ENCODE results near the gene HDDC2. TPM values are rescaled to one million over a fixed set of nuclear protein-coding genes. Genes with fewer than 3 reads are reported as not detected.

Gene HDDC2
- total and polyA plus RNA-seq, 9 of the 15 experiments (the other 6 are each of a cell fraction or from before 2014, with no cell fraction given) = 194 to 632 (median 294) TPM

- TF ChIP-seq ZBTB34 (CRISPR knock-in tag; IDR thresholded peaks at IDR 0.05) = no peak
- TF ChIP-seq FOXO4 (CRISPR knock-in tag; IDR thresholded peaks at IDR 0.05) = no peak
Observed at GRCh38 chr6:125245109-125245508, 56.7 kb downstream of the HDDC2 start (continued).

DNA sequence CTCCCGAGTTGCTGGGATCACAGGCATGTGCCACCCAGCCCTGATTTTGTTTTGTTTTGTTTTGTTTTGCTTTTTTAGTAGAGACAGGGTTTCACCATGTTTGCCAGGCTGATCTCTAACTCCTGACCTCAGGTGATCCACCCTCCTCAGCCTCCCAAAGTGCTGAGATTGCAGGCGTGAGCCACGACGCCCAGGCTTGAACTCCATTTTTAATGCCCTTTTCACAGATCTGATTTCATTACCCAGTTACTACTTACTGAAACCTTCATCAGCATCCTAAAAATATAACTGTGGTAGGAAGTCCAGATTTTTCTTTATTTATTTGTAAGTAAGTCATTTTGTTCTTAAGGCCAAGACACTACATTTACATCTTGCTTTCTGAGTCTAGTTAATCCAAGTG lies 64.0 kb downstream of the HDDC2 start:
- Histone ChIP-seq H4K20me1 (replicated peaks; ENCODE audit: control insufficient read depth, insufficient read depth, low read length) (no peaks in the 10 kb centered on the region), H3K27me3 (ENCODE audit: control insufficient read depth in 2 of 2, insufficient read depth in 2 of 2, low read length in 2 of 2) (no peaks in the 10 kb centered on the region), H3K9me1 (ENCODE audit: control insufficient read depth, insufficient read depth, low read length) (no peaks in the 10 kb centered on the region), H3K4me1 (replicated peaks in 1 of 2; ENCODE audit: control insufficient read depth in 2 of 2, insufficient read depth in 2 of 2, low read length in 2 of 2) (no peaks in the 10 kb centered on the region; a peak in 1 of 5 replicates), H3K27ac (ENCODE audit: extremely low read depth, low read depth, low read length) (no peak overlapping the region), H3K36me3 (ENCODE audit: control insufficient read depth, insufficient read depth, low read length) (no peaks in the 10 kb centered on the region), H3K4me3 (no peak overlapping the region), H3K9ac (ENCODE audit: insufficient read depth in 1 of 2, low read depth in 2 of 2, low read length in 2 of 2) (no peak overlapping the region), H3K9me3 (replicated peaks; ENCODE audit: control insufficient read depth, insufficient read depth, low read depth, low read length) (no peaks in the 10 kb centered on the region), H3K79me2 (ENCODE audit: control insufficient read depth, insufficient read depth, low read length) (no peaks in the 10 kb centered on the region), H3K4me2 (ENCODE audit: insufficient read depth, low read length) (no peak overlapping the region), H2AFZ (ENCODE audit: low read depth, low read length) (no peak overlapping the region)
- ChIA-PET POLR2A (no interaction called here), CTCF (ENCODE audit: low intra/inter-chr PET ratio) (no interaction called here)
- no peak for DNase-seq (ENCODE audit: extremely low read depth in 1 of 4, low spot score in 3 of 4)
- BruUV-seq (replicated peaks) = no TSS peak
- no peak for ATAC-seq
- intact Hi-C loops (cut with micrococcal nuclease) = no loop called here
- no peak for FAIRE-seq
- WGBS (ENCODE audit: insufficient coverage, low coverage, missing lambda C conversion rate) = 73% methylated on average over 4 of the region's 4 CpGs
- in situ Hi-C loops (cut with MboI) = no loop called here
- TF ChIP-seq SMARCA4 (IDR thresholded peaks at IDR 0.05) = no peak
- TF ChIP-seq ZNF785 (CRISPR knock-in tag; IDR thresholded peaks at IDR 0.05) = no peak
- no peak for TF ChIP-seq OTX1 (CRISPR knock-in tag; IDR thresholded peaks at IDR 0.05)
- no peak for TF ChIP-seq SETDB1 (IDR thresholded peaks at IDR 0.05; ENCODE audit: low read length)
- no peak for TF ChIP-seq CBX8 (IDR thresholded peaks at IDR 0.05; ENCODE audit: borderline replicate concordance, extremely low read depth, low read depth, low read length, poor library complexity, severe bottlenecking)
- TF ChIP-seq XRCC5 (IDR thresholded peaks at IDR 0.05; ENCODE audit: low read depth, low read length) = no peak
- TF ChIP-seq EGR1 (conservative IDR thresholded peaks at IDR 0.05) = no peak
- no peak for TF ChIP-seq CSDE1 (IDR thresholded peaks at IDR 0.05)
- TF ChIP-seq, protein P1, sequence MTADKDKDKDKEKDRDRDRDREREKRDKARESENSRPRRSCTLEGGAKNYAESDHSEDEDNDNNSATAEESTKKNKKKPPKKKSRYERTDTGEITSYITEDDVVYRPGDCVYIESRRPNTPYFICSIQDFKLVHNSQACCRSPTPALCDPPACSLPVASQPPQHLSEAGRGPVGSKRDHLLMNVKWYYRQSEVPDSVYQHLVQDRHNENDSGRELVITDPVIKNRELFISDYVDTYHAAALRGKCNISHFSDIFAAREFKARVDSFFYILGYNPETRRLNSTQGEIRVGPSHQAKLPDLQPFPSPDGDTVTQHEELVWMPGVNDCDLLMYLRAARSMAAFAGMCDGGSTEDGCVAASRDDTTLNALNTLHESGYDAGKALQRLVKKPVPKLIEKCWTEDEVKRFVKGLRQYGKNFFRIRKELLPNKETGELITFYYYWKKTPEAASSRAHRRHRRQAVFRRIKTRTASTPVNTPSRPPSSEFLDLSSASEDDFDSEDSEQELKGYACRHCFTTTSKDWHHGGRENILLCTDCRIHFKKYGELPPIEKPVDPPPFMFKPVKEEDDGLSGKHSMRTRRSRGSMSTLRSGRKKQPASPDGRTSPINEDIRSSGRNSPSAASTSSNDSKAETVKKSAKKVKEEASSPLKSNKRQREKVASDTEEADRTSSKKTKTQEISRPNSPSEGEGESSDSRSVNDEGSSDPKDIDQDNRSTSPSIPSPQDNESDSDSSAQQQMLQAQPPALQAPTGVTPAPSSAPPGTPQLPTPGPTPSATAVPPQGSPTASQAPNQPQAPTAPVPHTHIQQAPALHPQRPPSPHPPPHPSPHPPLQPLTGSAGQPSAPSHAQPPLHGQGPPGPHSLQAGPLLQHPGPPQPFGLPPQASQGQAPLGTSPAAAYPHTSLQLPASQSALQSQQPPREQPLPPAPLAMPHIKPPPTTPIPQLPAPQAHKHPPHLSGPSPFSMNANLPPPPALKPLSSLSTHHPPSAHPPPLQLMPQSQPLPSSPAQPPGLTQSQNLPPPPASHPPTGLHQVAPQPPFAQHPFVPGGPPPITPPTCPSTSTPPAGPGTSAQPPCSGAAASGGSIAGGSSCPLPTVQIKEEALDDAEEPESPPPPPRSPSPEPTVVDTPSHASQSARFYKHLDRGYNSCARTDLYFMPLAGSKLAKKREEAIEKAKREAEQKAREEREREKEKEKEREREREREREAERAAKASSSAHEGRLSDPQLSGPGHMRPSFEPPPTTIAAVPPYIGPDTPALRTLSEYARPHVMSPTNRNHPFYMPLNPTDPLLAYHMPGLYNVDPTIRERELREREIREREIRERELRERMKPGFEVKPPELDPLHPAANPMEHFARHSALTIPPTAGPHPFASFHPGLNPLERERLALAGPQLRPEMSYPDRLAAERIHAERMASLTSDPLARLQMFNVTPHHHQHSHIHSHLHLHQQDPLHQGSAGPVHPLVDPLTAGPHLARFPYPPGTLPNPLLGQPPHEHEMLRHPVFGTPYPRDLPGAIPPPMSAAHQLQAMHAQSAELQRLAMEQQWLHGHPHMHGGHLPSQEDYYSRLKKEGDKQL (CRISPR knock-in tag; IDR thresholded peaks at IDR 0.05; ENCODE audit: borderline replicate concordance) = no peak
- no peak for TF ChIP-seq PHB2 (IDR thresholded peaks at IDR 0.05; ENCODE audit: low read depth)
- TF ChIP-seq SRSF1 (IDR thresholded peaks at IDR 0.05; ENCODE audit: low read depth, low read length) = no peak
- TF ChIP-seq GABPB2 (CRISPR knock-in tag; conservative IDR thresholded peaks at IDR 0.05) = no peak
